ENCODE data around the gene HACD2.

The HACD2 gene

DNA sequence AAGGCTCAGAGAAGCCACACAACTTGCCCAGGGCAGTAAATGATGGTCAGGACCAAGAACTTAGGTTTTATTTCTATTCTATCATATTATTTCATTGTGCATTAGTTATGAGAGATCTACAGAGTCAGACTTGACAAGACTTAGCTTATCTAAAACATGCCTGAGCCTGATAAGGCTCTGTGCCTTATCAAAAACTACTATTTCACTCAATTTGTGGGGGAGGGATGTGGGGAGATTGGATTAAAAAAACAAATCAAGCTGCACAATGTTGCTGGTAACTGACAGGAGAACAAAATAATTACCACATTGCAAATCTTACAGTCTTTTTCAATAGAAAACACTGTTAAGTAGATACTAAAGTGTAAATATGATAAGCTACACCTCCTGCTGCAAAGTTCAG is 16.0 kb downstream of the HACD2 start:
- no peak for DNase-seq (ENCODE audit: low spot score)

DNA sequence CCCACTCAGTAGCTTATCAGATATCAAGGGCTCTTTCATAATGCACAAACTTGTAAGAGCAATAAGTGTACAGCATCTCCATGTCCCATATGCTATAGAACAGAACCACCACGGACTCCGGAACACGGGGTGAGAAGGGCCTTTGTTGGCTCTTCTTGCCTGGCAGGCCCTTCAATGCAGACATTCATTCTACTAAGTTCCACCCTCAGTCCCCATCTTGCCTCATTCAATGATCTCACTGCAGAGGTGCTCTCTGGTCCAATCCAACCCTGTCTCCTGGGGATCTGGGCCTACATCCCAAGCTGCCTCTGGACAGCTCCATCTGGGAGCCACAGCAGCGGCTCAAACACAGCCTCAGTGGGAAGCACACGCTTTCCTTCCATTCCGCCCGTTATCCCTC is 16.8 kb downstream of the HACD2 start:
- DNase-seq (ENCODE audit: low spot score): no peak

DNA sequence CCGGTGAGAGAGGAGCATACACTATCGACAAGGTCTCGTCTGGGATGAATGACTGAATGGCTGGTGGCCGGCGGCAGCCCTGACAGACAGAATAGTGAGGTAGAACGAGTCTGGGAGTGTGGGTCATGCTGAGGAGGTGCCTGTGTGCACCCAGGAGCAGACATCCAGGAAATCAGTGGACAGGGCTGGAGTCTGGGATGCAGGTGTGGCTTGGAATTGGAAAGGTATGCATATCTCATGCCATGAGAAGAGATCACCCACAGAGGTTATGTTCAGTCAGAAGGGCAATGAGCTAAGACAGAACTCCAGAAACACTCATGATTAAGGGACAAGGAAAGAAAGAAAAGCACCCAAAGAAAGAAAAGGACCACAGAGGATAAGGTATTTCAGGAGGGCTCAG is 20.8 kb downstream of the HACD2 start:
- no peak for DNase-seq (ENCODE audit: low spot score)

- DNase-seq (ENCODE audit: low spot score): no peak
Measured at GRCh38 chr3:123562547-123562946, 22.3 kb downstream of the HACD2 start.

- no peak for DNase-seq (ENCODE audit: low spot score)
Measured at GRCh38 chr3:123561188-123561587, 23.7 kb downstream of the HACD2 start.

DNA sequence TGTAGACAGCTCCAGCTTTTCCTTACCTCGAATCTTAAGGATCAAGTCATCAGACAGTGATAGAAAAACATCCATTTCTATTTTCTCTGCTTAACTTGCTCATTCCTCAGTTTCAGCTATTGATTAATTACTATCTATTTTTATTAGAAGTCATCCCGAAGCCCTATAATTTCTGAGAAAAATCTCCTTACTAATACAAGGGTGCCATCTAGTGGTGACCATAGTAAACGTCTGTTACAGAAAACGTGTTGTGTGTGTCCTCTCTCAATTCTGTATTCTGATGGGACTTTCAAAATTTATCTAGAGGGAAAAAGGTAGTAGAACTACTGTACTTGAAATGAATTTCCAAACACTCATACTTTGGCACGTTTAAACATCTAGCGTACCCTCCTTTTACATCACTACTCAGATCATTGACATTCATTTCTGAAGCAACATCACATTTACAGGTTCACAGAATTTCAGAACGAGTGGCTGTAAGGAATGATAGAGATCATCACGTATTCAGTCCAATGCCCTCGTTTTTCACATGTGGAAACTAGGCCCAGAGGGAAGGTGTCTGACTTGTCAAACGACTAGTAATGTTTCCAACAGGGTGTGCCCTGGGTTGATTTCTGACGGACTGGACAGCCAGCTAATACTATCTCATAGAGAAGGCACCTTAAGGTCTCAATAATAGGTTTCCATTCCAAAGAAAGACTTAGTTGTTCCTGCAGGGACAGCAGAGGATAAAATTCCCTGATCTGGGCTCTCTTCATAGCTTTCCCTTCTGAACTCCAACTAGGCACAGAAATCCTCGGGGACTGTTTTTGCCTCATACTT is 25.6 kb downstream of the HACD2 start:
- peak; percentile 69 for DNase-seq (ENCODE audit: low spot score)

GRCh38 chr3:123553536-123553935 is 31.3 kb downstream of the HACD2 start:
- no peak for DNase-seq (ENCODE audit: low spot score)

GRCh38 chr3:123552768-123553167 is 32.1 kb downstream of the HACD2 start:
- no peak for DNase-seq (ENCODE audit: low spot score)

- peak; percentile 46 for DNase-seq (ENCODE audit: low spot score)
Measured at GRCh38 chr3:123552095-123552714, 32.6 kb downstream of the HACD2 start.

- no peak for DNase-seq (ENCODE audit: low spot score)
Measured at GRCh38 chr3:123547881-123548519, 36.9 kb downstream of the HACD2 start.

- DNase-seq (ENCODE audit: low spot score): peak; percentile 39
Measured at GRCh38 chr3:123546133-123546755, 38.6 kb downstream of the HACD2 start.

DNA sequence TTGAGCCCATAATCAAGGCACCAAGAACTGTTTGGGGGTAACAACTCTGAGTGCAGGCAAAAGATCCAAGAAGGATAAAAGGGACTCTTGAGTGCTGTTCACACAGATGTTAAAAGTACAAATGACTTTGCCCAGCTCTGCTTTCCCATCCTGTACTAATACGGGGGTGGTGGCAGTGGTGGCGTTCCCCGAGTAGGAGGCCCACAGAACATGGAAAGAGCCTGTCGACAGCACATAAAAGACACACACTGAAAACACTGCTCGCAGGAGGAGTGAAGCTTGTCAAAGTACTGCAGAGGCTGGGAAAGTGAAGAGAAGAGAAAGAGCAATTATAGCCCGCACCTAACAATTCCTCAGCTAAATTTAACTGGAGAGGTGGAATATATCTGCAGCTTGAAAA is 40.9 kb downstream of the HACD2 start:
- DNase-seq (ENCODE audit: low spot score): no peak

GRCh38 chr3:123540285-123540684 is 44.6 kb downstream of the HACD2 start:
- DNase-seq (ENCODE audit: low spot score): no peak

- no peak for DNase-seq (ENCODE audit: low spot score)
Measured at GRCh38 chr3:123536153-123536895, 48.5 kb downstream of the HACD2 start.

- peak; percentile 74 for DNase-seq (ENCODE audit: low spot score)
Measured at GRCh38 chr3:123535580-123535979, 49.3 kb downstream of the HACD2 start.

DNA sequence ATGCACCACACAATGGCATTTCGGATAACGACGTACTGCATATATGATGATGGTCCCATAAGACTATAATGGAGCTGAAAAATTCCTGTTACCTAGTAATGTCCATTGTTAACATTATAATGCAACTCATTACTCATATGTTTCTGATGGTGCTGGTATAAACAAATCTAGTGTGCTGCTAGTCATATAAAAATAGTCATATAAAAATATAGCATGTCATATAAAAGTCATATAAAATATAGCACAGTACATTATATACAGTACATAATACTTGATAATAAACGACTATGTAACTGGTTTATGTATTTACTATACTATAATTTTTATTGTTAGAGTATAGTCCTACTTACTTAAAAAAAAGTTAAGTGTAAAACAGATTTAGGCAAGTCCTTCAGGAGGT is 50.6 kb downstream of the HACD2 start:
- DNase-seq (ENCODE audit: low spot score): no peak

DNA sequence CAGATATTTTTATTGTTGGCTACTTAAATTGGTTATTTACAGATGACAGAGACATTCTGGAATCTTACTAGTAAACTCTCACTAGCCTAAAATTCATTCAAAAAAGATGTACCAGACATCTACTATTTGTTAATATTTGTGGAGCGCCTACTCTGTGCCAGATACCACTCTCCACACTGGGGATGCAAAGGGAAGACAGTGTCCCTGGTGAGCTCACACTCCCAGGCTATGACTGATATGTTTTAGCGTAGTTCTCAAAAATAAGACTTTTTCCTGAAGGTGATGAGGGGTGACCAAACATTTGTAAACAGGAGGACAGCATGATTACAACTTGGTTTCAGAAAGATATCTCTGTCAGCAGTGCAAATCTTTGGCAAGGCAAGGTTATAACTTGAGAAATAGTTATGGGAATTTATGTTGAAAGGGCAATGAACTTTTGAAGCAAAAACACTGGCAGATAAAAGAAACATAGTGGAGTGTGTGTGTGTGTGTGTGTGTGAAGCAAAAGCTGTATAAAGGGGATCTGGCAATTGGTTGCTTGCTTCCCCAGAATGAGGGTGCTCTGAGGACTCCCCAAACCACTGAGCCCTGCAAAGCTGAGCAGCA is 51.2 kb downstream of the HACD2 start:
- no peak for DNase-seq (ENCODE audit: low spot score)

DNA sequence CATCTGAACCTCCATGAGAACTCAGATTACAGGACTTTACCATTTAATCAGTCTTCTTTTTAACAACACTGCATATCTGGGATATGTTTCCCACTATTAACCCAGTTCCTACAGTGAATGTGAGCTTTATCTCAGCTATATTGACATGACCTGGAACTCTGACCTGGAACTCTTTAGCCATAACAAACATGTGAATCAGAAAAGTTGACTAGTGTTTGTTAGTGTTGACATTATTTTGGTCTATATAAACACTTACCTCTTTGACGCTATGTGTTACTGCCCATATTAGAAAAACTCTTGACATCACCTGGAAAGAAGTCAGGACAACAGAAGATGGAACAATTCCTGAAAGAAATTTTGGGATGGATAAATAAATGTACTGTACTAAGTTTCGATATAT is 56.7 kb downstream of the HACD2 start:
- no peak for DNase-seq (ENCODE audit: low spot score)

GRCh38 chr3:123527046-123527445 is 57.8 kb downstream of the HACD2 start:
- DNase-seq (ENCODE audit: low spot score): no peak

- DNase-seq (ENCODE audit: low spot score): no peak
Measured at GRCh38 chr3:123526474-123526873, 58.4 kb downstream of the HACD2 start.

DNA sequence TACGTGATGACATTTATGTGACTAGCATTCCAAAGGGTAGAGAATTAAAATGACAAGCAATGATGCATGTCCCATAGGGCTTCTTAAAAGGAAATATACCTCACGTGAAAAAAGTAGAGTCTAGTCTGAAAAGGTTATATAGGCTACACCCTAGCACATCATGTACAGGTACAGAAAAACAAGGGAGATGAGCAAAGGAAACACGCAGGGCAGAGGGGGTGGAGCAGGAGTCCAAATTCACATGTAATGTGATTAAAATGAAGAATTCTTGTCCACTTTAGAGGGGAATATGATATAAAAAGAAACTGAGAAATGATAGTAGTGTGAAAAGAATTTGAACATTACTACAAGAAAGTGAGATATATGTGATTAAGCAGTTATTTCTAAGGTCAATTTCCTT is 59.4 kb downstream of the HACD2 start:
- DNase-seq (ENCODE audit: low spot score): no peak

DNA sequence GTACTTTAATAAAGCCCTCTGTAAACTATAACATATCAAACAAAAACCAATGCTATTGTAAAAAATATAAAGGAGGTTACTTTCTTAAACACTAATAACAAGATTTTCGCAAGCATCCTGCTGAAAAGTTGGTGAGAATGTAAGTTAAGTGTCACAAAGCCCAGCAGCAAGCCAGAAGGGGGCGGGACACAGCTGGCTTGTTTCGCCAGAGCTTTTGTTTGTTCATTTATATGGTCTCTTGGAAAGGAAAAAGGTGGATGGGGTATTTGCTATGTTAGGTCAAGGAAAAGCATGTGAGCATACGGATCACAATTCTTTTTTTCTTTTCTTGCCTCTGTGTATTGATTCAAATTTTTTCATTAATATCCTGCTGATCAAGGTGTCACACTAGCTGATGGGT is 59.9 kb downstream of the HACD2 start:
- DNase-seq (ENCODE audit: low spot score): no peak
